AG04449 (cell line): ENCODE data around the gene NOS1AP.
"Not testable (repeated sequence)": the region's sequence is repeated elsewhere in the genome, so short reads cannot be mapped to it uniquely, and the experiment has no call there.

Experiments
- CTCF ChIA-PET: fragments of 350-600 bp; formaldehyde crosslinking; extraction: SDS; loops from one replicate; lab custom pipeline; 2021; ENCODE audit warnings: antibody characterized with exemption; lab: Yijun Ruan, JAX
- POLR2A ChIA-PET: fragments of 400-600, 350-600 bp; formaldehyde crosslinking; extraction: SDS; loops from one replicate; lab custom pipeline; 2020; ENCODE audit warnings: antibody characterized with exemption, inconsistent platforms; lab: Yijun Ruan, JAX
- DNase-seq: peaks from one replicate; pipeline ENCODE4 v3.0.0-alpha.2; 2010; ENCODE audit warnings: low read depth, low spot score
- H3K4me3 ChIP-seq: 2 replicates; pipeline ENCODE4 v1.5.1; 2011; ENCODE audit warnings: low read depth, mild to moderate bottlenecking, control low read depth, low read length
- CTCF ChIP-seq: IDR thresholded peaks from one replicate; pipeline ENCODE4 v1.5.1; 2011; ENCODE audit warnings: mild to moderate bottlenecking, moderate library complexity, low read length, control low read depth, inconsistent platforms; ENCODE audit not compliant: insufficient read depth; ENCODE audit errors: missing control alignments

Gene NOS1AP

GRCh38 chr1:162059721-162060120, 9.8 kb upstream of the NOS1AP start:
- ChIA-PET POLR2A (no interaction called here), CTCF (no interaction called here)
- no peak for DNase-seq
- H3K4me3 ChIP-seq: no peak overlapping the region
- TF ChIP-seq CTCF: no peak

- POLR2A ChIA-PET: no interaction called here
- no peak overlapping the region for H3K4me3 ChIP-seq
These were observed 9.2 kb upstream of the NOS1AP start for GRCh38 chr1:162060314-162060713.

GRCh38 chr1:162062542-162063015, 6.9 kb upstream of the NOS1AP start:
- POLR2A ChIA-PET: no interaction called here
- DNase-seq: no peak
- TF ChIP-seq CTCF: no peak
- H3K4me3 ChIP-seq: no peak overlapping the region
- CTCF ChIA-PET: interaction anchor here (0.6 to 1.5 kb wide), 4 partner anchors 21 to 217 kb away, joined by 3 to 4 read pairs (median 3); no protein-coding TSS in a partner anchor

More at GRCh38 chr1:162060314-162060713, 9.2 kb upstream of the NOS1AP start:
- TF ChIP-seq CTCF: no peak
- CTCF ChIA-PET: interaction anchor here (0.9 kb wide), 1 partner anchor 216 kb away, joined by 3 read pairs; no protein-coding TSS in a partner anchor
- no peak for DNase-seq

- H3K4me3 ChIP-seq: no peak overlapping the region
- ChIA-PET CTCF (interaction anchor here (1.9 kb wide), 1 partner anchor 10 kb away, joined by 7 read pairs; no protein-coding TSS in a partner anchor), POLR2A (no interaction called here)
- TF ChIP-seq CTCF: no peak
- DNase-seq: no peak
These were observed 4.5 kb upstream of the NOS1AP start for GRCh38 chr1:162065016-162065415.

- POLR2A ChIA-PET, H3K4me3 ChIP-seq, DNase-seq: not testable (repeated sequence)
- CTCF ChIA-PET: interaction anchor here (0.7 to 1.7 kb wide), 5 partner anchors 10 to 676 kb away, joined by 3 to 5 read pairs (median 4); no protein-coding TSS in a partner anchor
These were observed 2.7 kb upstream of the NOS1AP start for GRCh38 chr1:162066836-162067235.

GRCh38 chr1:162067466-162067865, 2.0 kb upstream of the NOS1AP start:
- no peak for DNase-seq
- H3K4me3 ChIP-seq: no peak overlapping the region
- no peak for TF ChIP-seq CTCF
- POLR2A ChIA-PET: no interaction called here
- CTCF ChIA-PET: interaction anchor here (1.3 to 1.7 kb wide), 2 partner anchors 18 to 209 kb away, joined by 4 to 5 read pairs; no protein-coding TSS in a partner anchor

GRCh38 chr1:162068301-162068700, 1.2 kb upstream of the NOS1AP start:
- DNase-seq: no peak
- CTCF ChIA-PET: interaction anchor here (1.8 kb wide), 1 partner anchor 12 kb away, joined by 10 read pairs; no protein-coding TSS in a partner anchor
- no peak for TF ChIP-seq CTCF
- POLR2A ChIA-PET: no interaction called here
- H3K4me3 ChIP-seq: no peak overlapping the region
